ENCODE measurements around the gene DDIT3.
"Not testable (repeated sequence)": the region's sequence is repeated elsewhere in the genome, so short reads cannot be mapped to it uniquely, and the experiment has no call there.

DDIT3 gene

DNA sequence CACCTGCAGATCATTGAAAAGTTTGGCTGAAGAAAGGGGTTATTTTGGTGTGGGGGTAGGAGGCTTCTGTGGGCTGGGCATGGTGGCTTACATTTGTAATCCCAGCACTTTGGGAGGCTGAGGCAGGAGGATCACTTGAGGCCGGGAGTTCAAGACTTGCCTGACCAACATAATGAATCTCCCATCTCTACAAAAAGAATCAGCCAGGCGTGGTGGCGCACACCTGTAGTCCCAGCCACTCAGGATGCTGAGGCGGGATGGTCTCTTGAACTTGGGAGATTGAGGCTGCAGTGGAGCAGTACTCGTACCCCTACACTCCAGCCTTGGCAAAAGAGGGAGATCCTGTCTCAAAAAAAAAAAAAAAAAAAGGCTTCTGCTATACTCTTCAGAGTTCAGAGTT lies 7.0 kb downstream of the DDIT3 start:
- no peak for DNase-seq (ENCODE audit: low read depth in 2 of 2)

DNA sequence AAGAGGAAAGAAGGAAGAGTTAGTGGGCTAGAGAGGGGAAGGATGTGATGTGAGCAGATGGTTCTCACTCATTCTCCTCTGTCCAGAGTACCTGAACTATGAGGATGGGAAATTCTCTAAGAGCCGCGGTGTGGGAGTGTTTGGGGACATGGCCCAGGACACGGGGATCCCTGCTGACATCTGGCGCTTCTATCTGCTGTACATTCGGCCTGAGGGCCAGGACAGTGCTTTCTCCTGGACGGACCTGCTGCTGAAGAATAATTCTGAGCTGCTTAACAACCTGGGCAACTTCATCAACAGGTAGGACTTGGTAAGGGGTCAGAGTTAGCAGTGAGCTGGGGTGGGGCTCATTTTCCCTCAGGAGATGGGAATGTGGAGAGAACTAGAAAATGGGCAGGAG lies 7.6 kb downstream of the DDIT3 start:
- no peak for DNase-seq (ENCODE audit: low read depth in 2 of 2)

DNA sequence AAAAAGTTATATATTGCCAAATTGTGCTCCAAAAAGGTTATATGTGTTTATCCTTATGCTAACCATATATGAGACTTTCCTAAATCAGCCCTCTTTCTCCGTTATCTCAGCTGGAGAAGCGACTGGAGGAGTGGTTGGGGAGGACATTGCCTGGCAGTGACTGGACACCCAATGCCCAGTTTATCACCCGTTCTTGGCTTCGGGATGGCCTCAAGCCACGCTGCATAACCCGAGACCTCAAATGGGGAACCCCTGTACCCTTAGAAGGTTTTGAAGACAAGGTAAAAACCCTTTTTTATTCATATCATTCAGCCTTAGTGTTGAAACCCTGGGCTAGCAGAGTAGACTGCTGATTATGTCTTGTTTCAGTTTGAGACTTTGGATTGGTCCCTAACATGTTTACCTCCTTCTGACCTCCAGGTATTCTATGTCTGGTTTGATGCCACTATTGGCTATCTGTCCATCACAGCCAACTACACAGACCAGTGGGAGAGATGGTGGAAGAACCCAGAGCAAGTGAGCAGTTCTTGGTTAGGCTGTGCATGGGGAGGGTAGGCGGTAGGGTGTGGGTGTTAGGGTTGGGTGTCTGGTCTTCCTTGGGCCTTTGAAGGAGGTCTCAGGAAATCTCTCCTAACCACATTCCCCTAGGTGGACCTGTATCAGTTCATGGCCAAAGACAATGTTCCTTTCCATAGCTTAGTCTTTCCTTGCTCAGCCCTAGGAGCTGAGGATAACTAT lies 8.6 kb downstream of the DDIT3 start:
- DNase-seq (ENCODE audit: low read depth in 2 of 2) = no peak

GRCh38 chr12:57511161-57511560 lies 9.2 kb downstream of the DDIT3 start:
- DNase-seq (ENCODE audit: low read depth in 2 of 2) = no peak

- not testable (repeated sequence) for DNase-seq (ENCODE audit: low read depth in 2 of 2)
These were observed 12.5 kb downstream of the DDIT3 start for GRCh38 chr12:57507796-57508195.

- DNase-seq (ENCODE audit: low read depth in 2 of 2) = not testable (repeated sequence)
These were observed 13.8 kb downstream of the DDIT3 start for GRCh38 chr12:57506541-57506940.

GRCh38 chr12:57502311-57502969 lies 17.9 kb downstream of the DDIT3 start:
- DNase-seq (ENCODE audit: low read depth in 2 of 2) = not testable (repeated sequence)

DNA sequence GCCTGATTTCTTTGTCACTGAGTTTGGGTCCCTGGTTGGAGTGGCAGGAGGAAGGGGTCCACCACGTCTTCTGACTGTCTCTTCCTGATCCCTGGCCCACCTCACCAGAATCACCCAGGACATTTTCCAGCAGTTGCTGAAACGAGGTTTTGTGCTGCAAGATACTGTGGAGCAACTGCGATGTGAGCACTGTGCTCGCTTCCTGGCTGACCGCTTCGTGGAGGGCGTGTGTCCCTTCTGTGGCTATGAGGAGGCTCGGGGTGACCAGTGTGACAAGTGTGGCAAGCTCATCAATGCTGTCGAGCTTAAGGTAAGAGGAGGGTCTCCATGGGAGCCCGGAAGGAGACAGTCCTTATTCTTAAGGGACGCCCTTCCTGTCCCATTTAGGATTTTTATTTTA lies 20.1 kb downstream of the DDIT3 start:
- no peak for DNase-seq (ENCODE audit: low read depth in 2 of 2)

DNA sequence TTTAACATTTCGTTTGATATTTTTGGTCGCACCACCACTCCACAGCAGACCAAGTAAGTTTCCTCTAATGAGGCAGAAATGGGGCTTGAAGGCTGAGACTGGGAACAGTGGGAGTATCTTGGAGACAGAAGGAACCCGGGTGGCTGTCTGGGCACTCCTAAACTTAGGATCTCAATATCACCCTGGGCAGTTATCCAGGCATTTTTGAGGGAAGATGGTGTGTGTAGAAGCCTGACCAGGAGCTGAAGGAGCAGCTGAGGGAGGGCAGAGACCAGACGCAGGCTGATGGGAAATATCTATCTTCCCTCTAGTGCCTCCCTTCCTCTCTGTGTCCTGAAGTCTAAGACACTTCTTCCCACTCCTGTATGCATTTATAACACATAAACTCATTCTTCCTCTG lies 21.7 kb downstream of the DDIT3 start:
- no peak for DNase-seq (ENCODE audit: low read depth in 2 of 2)

GRCh38 chr12:57498132-57498502 lies 22.2 kb downstream of the DDIT3 start:
- DNase-seq (ENCODE audit: low read depth in 2 of 2) = no peak

DNA sequence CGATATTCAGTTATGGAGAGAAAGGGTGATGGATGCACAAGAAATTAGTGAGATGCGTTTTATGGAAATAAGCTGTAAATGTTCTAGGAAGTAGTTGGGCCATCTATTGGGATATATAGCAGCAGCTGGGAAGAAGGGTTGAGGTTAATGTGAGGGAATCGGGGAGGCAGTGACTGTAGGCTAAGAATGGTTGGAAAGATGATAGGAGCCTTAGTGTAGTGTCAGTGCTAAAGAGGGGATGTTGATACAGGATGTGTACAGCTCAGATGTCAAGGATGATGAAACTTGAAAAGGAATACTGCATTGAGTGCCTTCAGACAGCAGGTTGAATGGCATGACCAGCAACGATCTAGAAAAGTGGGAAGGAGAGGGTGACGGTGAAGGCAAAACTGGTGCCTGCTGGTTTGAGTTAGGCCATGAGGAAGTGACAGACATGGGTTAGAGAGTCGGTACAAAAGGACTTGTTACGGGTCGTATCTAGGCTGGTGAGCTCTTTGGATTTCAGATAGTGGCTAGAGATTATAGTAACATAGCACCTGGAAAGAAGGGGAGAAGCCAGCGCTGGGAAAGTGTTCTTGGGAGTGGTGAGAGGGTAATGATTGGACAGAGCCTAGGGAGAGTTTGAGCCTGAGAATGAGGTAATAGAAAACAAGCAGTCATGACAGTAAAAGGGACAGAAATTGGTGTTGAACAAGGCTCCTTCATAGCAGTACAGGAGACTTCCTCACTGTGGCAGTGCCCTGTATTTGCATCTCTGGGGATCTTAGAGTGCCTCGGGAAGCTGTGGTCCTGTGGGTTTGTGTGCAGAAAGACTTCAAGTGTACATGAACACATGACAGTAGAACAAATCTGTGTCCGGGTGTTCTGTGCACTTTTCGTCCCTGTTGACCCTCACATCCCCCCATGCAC lies 22.8 kb downstream of the DDIT3 start:
- no peak for DNase-seq (ENCODE audit: low read depth in 2 of 2)

DNA sequence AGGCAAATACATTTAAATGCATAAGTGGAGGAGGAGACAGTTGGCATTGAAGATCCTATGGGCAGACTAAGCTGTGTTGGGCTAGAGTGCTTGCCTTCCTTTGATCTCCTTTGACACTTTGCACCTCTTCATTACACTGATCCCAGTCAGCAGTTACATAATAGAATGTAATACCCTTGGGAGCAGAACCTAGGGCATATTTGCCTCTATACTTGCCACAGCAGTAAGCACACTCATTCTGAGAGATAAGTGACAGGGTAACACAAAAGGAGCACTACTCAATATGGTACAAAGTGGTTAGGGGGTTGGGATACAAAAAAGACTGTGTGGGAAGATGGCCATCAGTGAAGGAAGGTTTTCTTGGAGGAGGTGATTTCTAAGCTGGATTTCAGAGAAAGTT lies 23.5 kb downstream of the DDIT3 start:
- DNase-seq (ENCODE audit: low read depth in 2 of 2) = no peak

- DNase-seq (ENCODE audit: low read depth in 2 of 2) = not testable (repeated sequence)
These were observed 25.1 kb downstream of the DDIT3 start for GRCh38 chr12:57495051-57495701.

GRCh38 chr12:57491393-57492280 lies 28.7 kb downstream of the DDIT3 start:
- DNase-seq (ENCODE audit: low read depth in 2 of 2) = no peak

GRCh38 chr12:57490126-57490525 lies 30.2 kb downstream of the DDIT3 start:
- DNase-seq (ENCODE audit: low read depth in 2 of 2) = no peak

- DNase-seq (ENCODE audit: low read depth in 2 of 2) = no peak
These were observed 31.1 kb downstream of the DDIT3 start for GRCh38 chr12:57489157-57489641.

DNA sequence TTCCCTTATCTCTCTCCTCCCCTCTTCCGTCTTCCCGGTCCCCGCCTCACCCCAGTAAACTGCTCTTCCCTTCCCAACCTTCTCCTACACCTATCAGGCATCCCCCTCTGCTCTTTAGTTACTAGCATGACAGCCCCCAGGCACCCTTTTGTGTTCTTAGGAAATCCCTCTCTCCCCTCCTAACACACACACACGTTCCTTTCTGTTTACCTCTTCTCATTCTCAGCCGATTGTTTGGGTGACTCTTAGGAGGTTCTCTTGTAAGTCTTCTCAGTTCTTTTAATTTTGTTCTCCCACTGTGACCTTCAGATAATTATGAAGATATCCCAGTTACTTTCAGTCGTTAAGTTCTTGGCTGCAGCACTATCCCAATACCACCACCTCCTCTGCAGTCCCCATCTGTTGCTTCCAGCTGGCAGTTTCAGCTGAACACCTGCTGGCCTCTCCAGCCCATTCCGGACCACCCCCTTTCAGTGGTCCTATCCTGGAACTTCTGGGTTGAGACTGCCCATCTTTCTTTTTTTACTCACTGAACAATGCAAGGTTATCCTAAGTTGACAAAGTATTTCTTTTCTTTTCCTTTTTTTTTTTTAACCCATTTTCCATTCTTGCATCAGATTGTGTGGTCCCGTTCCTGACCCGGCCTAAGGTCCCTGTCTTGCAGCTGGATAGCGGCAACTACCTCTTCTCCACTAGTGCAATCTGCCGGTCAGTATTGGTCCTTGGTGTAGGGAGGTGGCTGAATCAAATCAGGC lies 31.7 kb downstream of the DDIT3 start:
- DNase-seq (ENCODE audit: low read depth in 2 of 2) = no peak

- DNase-seq (ENCODE audit: low read depth in 2 of 2) = peak; percentile 93 to 94
These were observed 32.5 kb downstream of the DDIT3 start, which contains the start of gene MARS1 for GRCh38 chr12:57487597-57488401. Gene MARS1, plus strand, starts transcription at chr12:57488068. Its CDS starts 23 bp downstream, at chr12:57488091.

- DNase-seq (ENCODE audit: low read depth in 2 of 2) = no peak
These were observed 33.2 kb downstream of the DDIT3 start for GRCh38 chr12:57487055-57487596.
